AG04449 (cell line): ENCODE results near the gene CCDC47.

Experiments used
- CTCF ChIA-PET: fragments of 350-600 bp; formaldehyde crosslinking; extraction: SDS; loops from one replicate; lab custom pipeline; 2021; ENCODE audit warnings: antibody characterized with exemption; lab: Yijun Ruan, JAX
- POLR2A ChIA-PET: fragments of 400-600, 350-600 bp; formaldehyde crosslinking; extraction: SDS; loops from one replicate; lab custom pipeline; 2020; ENCODE audit warnings: antibody characterized with exemption, inconsistent platforms; lab: Yijun Ruan, JAX
- DNase-seq: peaks from one replicate; pipeline ENCODE4 v3.0.0-alpha.2; 2010; ENCODE audit warnings: low read depth, low spot score
- H3K4me3 ChIP-seq: 2 replicates; pipeline ENCODE4 v1.5.1; 2011; ENCODE audit warnings: low read depth, mild to moderate bottlenecking, control low read depth, low read length
- TF ChIP-seq, protein P1 (sequence below): IDR thresholded peaks from one replicate; pipeline ENCODE4 v1.5.1; 2011; ENCODE audit warnings: mild to moderate bottlenecking, moderate library complexity, low read length, control low read depth, inconsistent platforms; ENCODE audit not compliant: insufficient read depth; ENCODE audit errors: missing control alignments

CCDC47 gene, protein sequence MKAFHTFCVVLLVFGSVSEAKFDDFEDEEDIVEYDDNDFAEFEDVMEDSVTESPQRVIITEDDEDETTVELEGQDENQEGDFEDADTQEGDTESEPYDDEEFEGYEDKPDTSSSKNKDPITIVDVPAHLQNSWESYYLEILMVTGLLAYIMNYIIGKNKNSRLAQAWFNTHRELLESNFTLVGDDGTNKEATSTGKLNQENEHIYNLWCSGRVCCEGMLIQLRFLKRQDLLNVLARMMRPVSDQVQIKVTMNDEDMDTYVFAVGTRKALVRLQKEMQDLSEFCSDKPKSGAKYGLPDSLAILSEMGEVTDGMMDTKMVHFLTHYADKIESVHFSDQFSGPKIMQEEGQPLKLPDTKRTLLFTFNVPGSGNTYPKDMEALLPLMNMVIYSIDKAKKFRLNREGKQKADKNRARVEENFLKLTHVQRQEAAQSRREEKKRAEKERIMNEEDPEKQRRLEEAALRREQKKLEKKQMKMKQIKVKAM

DNA sequence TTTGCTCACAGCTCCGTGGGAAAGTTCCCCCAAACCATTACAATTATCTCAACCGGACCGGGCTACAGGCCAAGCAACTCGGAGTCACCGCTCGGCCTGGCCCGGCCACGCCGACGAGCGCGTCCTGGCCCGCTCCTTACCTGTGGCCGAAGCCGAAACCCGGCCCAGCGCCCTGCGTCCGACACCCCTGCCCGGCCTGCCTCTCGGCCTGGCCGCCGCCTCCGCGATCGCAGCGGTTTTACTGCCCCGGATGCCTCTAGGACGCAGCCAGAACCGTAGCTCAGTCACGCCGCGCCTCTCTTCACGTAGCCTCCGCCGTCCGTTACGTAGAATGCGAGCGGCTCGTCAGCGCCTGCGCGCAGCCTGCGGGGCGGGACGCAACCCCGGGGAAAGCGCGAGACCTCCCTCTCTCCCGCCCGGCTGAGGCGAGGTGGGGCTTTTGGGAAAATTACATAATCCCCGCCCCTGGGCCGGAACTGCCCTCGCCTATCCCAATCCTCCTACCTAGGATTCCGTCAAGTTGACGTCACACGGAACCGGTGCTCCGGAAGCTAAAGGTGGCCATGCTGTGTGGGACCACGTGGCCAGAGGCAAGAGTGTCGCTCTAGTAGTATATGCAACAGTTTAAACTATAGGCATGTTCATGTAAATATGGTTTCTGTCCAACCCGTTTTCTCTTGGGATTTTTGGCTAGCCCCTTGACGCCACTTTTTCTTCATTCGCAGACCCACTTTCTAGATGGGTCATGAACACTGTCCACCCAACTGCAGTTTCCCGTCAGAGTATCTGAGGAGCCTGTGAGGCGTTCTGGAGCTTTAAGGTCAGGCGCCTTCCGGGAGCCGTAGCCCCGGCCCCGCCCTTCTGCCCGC is at the start of gene CCDC47:
Gene CCDC47, minus strand, starts transcription at position 326 of the 869 bp plus-strand sequence. CDS start 7,422 bp downstream, outside the sequence.
- CTCF ChIA-PET, result interaction anchor here (1.0 kb wide), 1 partner anchor 12 kb away, joined by 3 read pairs; no protein-coding TSS in a partner anchor
- H3K4me3 ChIP-seq, result peak within 1 kb of the TSS; percentile 92
- TF ChIP-seq, protein P1, sequence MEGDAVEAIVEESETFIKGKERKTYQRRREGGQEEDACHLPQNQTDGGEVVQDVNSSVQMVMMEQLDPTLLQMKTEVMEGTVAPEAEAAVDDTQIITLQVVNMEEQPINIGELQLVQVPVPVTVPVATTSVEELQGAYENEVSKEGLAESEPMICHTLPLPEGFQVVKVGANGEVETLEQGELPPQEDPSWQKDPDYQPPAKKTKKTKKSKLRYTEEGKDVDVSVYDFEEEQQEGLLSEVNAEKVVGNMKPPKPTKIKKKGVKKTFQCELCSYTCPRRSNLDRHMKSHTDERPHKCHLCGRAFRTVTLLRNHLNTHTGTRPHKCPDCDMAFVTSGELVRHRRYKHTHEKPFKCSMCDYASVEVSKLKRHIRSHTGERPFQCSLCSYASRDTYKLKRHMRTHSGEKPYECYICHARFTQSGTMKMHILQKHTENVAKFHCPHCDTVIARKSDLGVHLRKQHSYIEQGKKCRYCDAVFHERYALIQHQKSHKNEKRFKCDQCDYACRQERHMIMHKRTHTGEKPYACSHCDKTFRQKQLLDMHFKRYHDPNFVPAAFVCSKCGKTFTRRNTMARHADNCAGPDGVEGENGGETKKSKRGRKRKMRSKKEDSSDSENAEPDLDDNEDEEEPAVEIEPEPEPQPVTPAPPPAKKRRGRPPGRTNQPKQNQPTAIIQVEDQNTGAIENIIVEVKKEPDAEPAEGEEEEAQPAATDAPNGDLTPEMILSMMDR, result no peak
- POLR2A ChIA-PET, result interaction anchor here (0.6 to 1.5 kb wide), 9 partner anchors 9 to 146 kb away, joined by 3 to 10 read pairs (median 5); partner anchors contain the start of gene PSMC5
- DNase-seq, result peak; percentile 93

DNA sequence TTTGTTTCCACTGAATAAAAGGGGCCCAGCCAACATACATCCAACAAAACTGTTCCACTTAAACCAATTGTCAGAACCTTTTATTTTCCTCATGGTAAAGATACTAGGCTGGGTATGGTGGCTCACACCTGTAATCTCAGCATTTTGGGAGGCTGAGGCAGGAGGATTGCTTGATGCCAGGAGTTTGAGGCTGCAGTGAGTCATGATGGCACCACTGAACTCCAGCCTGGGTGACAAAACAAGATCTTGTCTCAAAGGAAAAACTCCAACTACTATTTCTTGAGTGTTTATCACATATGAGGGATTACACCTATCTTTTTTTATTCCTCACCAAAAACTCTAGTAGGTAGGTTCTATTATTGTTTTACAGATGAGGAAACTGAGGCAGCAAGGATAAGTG is 49.1 kb upstream of the CCDC47 start:
- POLR2A ChIA-PET, result no interaction called here
- H3K4me3 ChIP-seq, result no peak overlapping the region
- TF ChIP-seq, protein P1, result no peak
- CTCF ChIA-PET, result interaction anchor here (2.7 kb wide), 1 partner anchor 12 kb away, joined by 9 read pairs; no protein-coding TSS in a partner anchor
- DNase-seq, result no peak

- POLR2A ChIA-PET, result interaction anchor here (0.8 kb wide), 1 partner anchor 13 kb away, joined by 5 read pairs; no protein-coding TSS in a partner anchor
- CTCF ChIA-PET, result interaction anchor here (2.7 kb wide), 1 partner anchor 13 kb away, joined by 9 read pairs; no protein-coding TSS in a partner anchor
- TF ChIP-seq, protein P1, result no peak
- no peak for DNase-seq
- H3K4me3 ChIP-seq, result no peak overlapping the region
Measured at GRCh38 chr17:63821804-63822203, 48.4 kb upstream of the CCDC47 start.

- ChIA-PET CTCF (no interaction called here), POLR2A (interaction anchor here (0.8 kb wide), 1 partner anchor 13 kb away, joined by 5 read pairs; no protein-coding TSS in a partner anchor)
- H3K4me3 ChIP-seq, result no peak overlapping the region
- TF ChIP-seq, protein P1, result no peak
- no peak for DNase-seq
Measured at GRCh38 chr17:63820963-63821561, 47.7 kb upstream of the CCDC47 start.

- CTCF ChIA-PET, result interaction anchor here (2.4 kb wide), 1 partner anchor 8 kb away, joined by 6 read pairs; the partner anchor contains the start of gene FTSJ3
- TF ChIP-seq, protein P1, result no peak
- DNase-seq, result no peak
- H3K4me3 ChIP-seq, result no peak overlapping the region
- POLR2A ChIA-PET, result interaction anchor here (0.5 to 1.9 kb wide), 2 partner anchors 9 to 14 kb away, joined by 3 to 6 read pairs; no protein-coding TSS in a partner anchor
Measured at GRCh38 chr17:63819585-63820537, 46.5 kb upstream of the CCDC47 start.
